Measurements from ENCODE around the gene COA5.

DNA sequence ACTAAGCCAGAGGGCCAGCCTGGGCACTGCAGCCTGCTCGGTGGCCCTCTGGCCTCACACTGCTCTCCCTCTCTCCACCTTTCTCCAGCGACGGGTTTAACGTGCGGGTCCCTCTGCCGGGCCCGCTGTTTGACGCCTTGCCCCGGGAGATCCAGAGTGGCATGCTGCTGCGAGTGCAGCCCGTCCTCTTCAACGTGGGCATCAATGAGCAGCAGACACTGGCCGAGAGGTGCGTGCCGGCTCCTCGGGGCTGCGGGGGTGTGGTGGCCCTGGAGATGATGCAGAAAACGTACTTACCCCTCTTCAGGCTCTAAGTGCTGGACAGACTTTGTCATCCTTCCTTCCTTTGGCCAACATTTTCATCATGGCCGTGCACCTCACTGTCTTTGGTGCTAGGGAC is 42.4 kb downstream of the COA5 start:
- TF ChIP-seq, protein P1, sequence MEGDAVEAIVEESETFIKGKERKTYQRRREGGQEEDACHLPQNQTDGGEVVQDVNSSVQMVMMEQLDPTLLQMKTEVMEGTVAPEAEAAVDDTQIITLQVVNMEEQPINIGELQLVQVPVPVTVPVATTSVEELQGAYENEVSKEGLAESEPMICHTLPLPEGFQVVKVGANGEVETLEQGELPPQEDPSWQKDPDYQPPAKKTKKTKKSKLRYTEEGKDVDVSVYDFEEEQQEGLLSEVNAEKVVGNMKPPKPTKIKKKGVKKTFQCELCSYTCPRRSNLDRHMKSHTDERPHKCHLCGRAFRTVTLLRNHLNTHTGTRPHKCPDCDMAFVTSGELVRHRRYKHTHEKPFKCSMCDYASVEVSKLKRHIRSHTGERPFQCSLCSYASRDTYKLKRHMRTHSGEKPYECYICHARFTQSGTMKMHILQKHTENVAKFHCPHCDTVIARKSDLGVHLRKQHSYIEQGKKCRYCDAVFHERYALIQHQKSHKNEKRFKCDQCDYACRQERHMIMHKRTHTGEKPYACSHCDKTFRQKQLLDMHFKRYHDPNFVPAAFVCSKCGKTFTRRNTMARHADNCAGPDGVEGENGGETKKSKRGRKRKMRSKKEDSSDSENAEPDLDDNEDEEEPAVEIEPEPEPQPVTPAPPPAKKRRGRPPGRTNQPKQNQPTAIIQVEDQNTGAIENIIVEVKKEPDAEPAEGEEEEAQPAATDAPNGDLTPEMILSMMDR (IDR thresholded peaks at IDR 0.05), result no peak
- no peak for TF ChIP-seq EZH2 (IDR thresholded peaks at IDR 0.05)

All from neural progenitor cell (in vitro differentiated cells).